SK-MEL-5 (cell line): ENCODE measurements around the gene POU5F1. TPM values are rescaled to one million over a fixed set of nuclear protein-coding genes. Genes with fewer than 3 reads are reported as not detected.
"Not testable (repeated sequence)": the region's sequence is repeated elsewhere in the genome, so short reads cannot be mapped to it uniquely, and the experiment has no call there.

Experiments
- DNase-seq: peaks from one replicate; pipeline ENCODE4 v3.0.0-alpha.2; 2016; ENCODE audit warnings: low read depth, low spot score
- in situ Hi-C: cut with HindIII; loops from 2 replicates; pipeline ENCODE4 v1.10.0; 2016; ENCODE audit warnings: low sequenced_read_pairs, high pct_unique_total_duplicates, low pct_unique_long_range_greater_than_20kb
- total RNA-seq: library from RNA; depleted of rRNA; stranded (reverse); fragments of >200 nt; shearing (Covaris generic); gene quantifications from 2 replicates; pipeline ENCODE4 v1.2.3, GENCODE V29; 2014

Gene POU5F1
- total RNA-seq, 1 experiment from 2014 or later, result not detected

GRCh38 chr6:31194061-31194834 is 23.8 kb upstream of the POU5F1 start:
- DNase-seq, result no peak
- in situ Hi-C loops, result no loop called here

- no peak for DNase-seq
- in situ Hi-C loops, result no loop called here
These were observed 22.7 kb upstream of the POU5F1 start for GRCh38 chr6:31193206-31193605.

GRCh38 chr6:31192431-31193105 is 22.1 kb upstream of the POU5F1 start:
- in situ Hi-C loops, result not testable (repeated sequence)
- DNase-seq, result peak; percentile 85

GRCh38 chr6:31190488-31190887 is 20.0 kb upstream of the POU5F1 start:
- DNase-seq, result no peak
- in situ Hi-C loops, result no loop called here

GRCh38 chr6:31189223-31189622 is 18.7 kb upstream of the POU5F1 start:
- in situ Hi-C loops, DNase-seq: not testable (repeated sequence)

- in situ Hi-C loops, result no loop called here
- DNase-seq, result no peak
These were observed 17.3 kb upstream of the POU5F1 start for GRCh38 chr6:31187780-31188194.

- in situ Hi-C loops, result no loop called here
These were observed 15.7 kb upstream of the POU5F1 start for GRCh38 chr6:31186052-31186734.

GRCh38 chr6:31185695-31186051 is 15.2 kb upstream of the POU5F1 start:
- DNase-seq, in situ Hi-C loops: not testable (repeated sequence)

More at GRCh38 chr6:31186052-31186734, 15.7 kb upstream of the POU5F1 start:
- DNase-seq, result no peak

GRCh38 chr6:31183859-31184258 is 13.4 kb upstream of the POU5F1 start:
- in situ Hi-C loops, DNase-seq: not testable (repeated sequence)

GRCh38 chr6:31183287-31183686 is 12.8 kb upstream of the POU5F1 start:
- in situ Hi-C loops, DNase-seq: not testable (repeated sequence)

- in situ Hi-C loops, result no loop called here
- no peak for DNase-seq
These were observed 10.0 kb upstream of the POU5F1 start for GRCh38 chr6:31180500-31180899.

GRCh38 chr6:31179896-31180295 is 9.4 kb upstream of the POU5F1 start:
- in situ Hi-C loops, result no loop called here
- no peak for DNase-seq

- DNase-seq, result no peak
- in situ Hi-C loops, result no loop called here
These were observed 8.5 kb upstream of the POU5F1 start for GRCh38 chr6:31179042-31179386.

- no peak for DNase-seq
- in situ Hi-C loops, result no loop called here
These were observed 7.9 kb upstream of the POU5F1 start for GRCh38 chr6:31178143-31179041.

- in situ Hi-C loops, result no loop called here
- no peak for DNase-seq
These were observed 5.5 kb upstream of the POU5F1 start for GRCh38 chr6:31175971-31176370.

GRCh38 chr6:31174378-31174777 is 3.9 kb upstream of the POU5F1 start:
- DNase-seq, result no peak
- in situ Hi-C loops, result no loop called here

GRCh38 chr6:31173406-31173805 is 2.9 kb upstream of the POU5F1 start:
- in situ Hi-C loops, result no loop called here

GRCh38 chr6:31172973-31173384 is 2.5 kb upstream of the POU5F1 start:
- no peak for DNase-seq
- in situ Hi-C loops, result no loop called here

More at GRCh38 chr6:31173406-31173805, 2.9 kb upstream of the POU5F1 start:
- DNase-seq, result no peak
